ENCODE results near the gene KLK14. TPM values are rescaled to one million over a fixed set of nuclear protein-coding genes. Genes with fewer than 3 reads are reported as not detected.
A peak's percentile ranks its signal among the peaks of the same experiment; 100 is the strongest.

The KLK14 gene
- total RNA-seq, 2 donors from 2014 or later: not detected

GRCh38 chr19:51034704-51035103, 48.0 kb downstream of the KLK14 start, which contains the start of gene KLK12:
TSS of gene KLK12 (minus strand) at chr19:51035002. CDS start at chr19:51034621, 381 bp downstream.
- no peak within 1 kb of the TSS for H3K27ac ChIP-seq
- no peaks in the 10 kb centered on the region for H3K9me3 ChIP-seq
- H3K4me1 ChIP-seq: no peaks in the 10 kb centered on the region
- TF ChIP-seq, protein P1, sequence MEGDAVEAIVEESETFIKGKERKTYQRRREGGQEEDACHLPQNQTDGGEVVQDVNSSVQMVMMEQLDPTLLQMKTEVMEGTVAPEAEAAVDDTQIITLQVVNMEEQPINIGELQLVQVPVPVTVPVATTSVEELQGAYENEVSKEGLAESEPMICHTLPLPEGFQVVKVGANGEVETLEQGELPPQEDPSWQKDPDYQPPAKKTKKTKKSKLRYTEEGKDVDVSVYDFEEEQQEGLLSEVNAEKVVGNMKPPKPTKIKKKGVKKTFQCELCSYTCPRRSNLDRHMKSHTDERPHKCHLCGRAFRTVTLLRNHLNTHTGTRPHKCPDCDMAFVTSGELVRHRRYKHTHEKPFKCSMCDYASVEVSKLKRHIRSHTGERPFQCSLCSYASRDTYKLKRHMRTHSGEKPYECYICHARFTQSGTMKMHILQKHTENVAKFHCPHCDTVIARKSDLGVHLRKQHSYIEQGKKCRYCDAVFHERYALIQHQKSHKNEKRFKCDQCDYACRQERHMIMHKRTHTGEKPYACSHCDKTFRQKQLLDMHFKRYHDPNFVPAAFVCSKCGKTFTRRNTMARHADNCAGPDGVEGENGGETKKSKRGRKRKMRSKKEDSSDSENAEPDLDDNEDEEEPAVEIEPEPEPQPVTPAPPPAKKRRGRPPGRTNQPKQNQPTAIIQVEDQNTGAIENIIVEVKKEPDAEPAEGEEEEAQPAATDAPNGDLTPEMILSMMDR (IDR thresholded peaks at IDR 0.05): no peak
- TF ChIP-seq POLR2A (IDR thresholded peaks at IDR 0.05): no peak
- no peaks in the 10 kb centered on the region for H3K36me3 ChIP-seq (replicated peaks in 1 of 2; ENCODE audit: insufficient read depth in 1 of 2, low read depth in 2 of 2)
- intact Hi-C loops (cut with DNase I): no loop called here
- no peak within 1 kb of the TSS for H3K4me3 ChIP-seq
- WGBS, 2 donors: 33 to 40% methylated on average over 11 of the region's 11 CpGs
- ATAC-seq (no peak), DNase-seq (peak in 1 of 4 donors; percentile 36)
- no peaks in the 10 kb centered on the region for H3K27me3 ChIP-seq

- Histone ChIP-seq H3K4me1 (peaks cover 6% of the 10 kb centered on the region), H3K36me3 (replicated peaks in 1 of 2; ENCODE audit: insufficient read depth in 1 of 2, low read depth in 2 of 2) (no peaks in the 10 kb centered on the region), H3K27me3 (no peaks in the 10 kb centered on the region), H3K27ac (no peak overlapping the region), H3K9me3 (no peaks in the 10 kb centered on the region), H3K4me3 (no peak overlapping the region)
- WGBS, 2 donors: 91 to 93% methylated on average over 18 to 24 of the region's 28 CpGs
- TF ChIP-seq, protein P1 (IDR thresholded peaks at IDR 0.05): no peak
- TF ChIP-seq POLR2A (IDR thresholded peaks at IDR 0.05): no peak
- intact Hi-C loops (cut with DNase I): no loop called here
- no peak for ATAC-seq
- DNase-seq: no peak
Measured at GRCh38 chr19:51031880-51032225, 50.8 kb downstream of the KLK14 start.

DNA sequence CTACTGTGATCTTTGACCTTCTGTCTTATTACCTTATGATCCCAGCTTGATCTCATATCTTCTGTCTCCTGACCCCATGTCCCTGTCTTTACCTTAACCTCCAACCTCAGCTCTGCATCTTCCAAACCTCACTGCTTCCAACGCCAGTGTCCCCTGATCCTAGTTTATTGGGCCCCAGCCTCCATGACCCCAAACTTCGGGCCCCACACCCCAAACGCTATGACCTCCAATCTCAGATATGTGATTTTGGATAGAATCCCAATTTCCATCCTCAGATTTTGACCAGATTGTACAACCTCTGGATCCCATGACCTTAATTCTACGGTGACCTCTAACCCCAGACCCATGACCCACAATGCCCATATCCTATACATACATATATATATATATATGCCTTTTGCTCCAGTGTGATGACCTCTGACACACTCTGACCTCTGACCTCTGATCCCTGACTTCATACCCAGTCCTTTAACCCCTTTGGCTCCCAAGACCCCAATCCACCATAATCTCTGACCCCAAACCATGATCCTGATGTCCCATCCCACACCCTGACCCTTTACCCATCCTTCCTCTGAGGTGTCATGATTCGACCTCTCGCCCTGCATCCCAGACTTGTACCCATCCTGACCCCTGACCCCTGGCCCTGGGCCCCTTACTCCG, 51.3 kb downstream of the KLK14 start:
- DNase-seq (no peak), ATAC-seq (no peak)
- 75 to 80% methylated on average over 7 of the region's 7 CpGs for whole genome bisulfite sequencing, 2 donors
- intact Hi-C loops (cut with DNase I): no loop called here
- TF ChIP-seq POLR2A (IDR thresholded peaks at IDR 0.05): no peak
- TF ChIP-seq, protein P1 (IDR thresholded peaks at IDR 0.05): no peak
- no peak overlapping the region for H3K4me3 ChIP-seq
- no peak overlapping the region for H3K27ac ChIP-seq
- no peaks in the 10 kb centered on the region for H3K9me3 ChIP-seq
- H3K27me3 ChIP-seq: no peaks in the 10 kb centered on the region
- H3K4me1 ChIP-seq: peaks cover 11% of the 10 kb centered on the region
- no peaks in the 10 kb centered on the region for H3K36me3 ChIP-seq (replicated peaks in 1 of 2; ENCODE audit: insufficient read depth in 1 of 2, low read depth in 2 of 2)

DNA sequence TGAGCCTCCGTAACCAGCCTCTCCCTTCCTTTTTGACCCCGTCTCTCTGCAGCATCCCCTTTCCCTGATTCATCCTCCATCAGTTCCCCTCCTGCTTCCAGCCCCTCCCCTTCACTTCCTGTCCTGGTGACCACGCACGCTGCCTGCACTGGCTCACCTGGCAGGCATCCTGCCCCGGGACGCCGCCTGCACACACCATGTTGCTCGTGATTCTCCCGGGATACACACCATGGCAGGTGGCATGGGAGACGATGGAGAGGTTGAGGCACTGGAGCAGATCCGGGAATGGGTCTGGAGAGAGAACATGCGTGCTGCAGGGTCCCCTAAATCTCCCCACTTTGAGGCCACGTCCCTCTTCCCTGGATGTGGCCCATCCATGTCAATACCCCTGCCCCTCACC, 52.1 kb downstream of the KLK14 start:
- Histone ChIP-seq H3K4me1 (peaks cover 18% of the 10 kb centered on the region), H3K9me3 (no peaks in the 10 kb centered on the region), H3K36me3 (replicated peaks in 1 of 2; ENCODE audit: insufficient read depth in 1 of 2, low read depth in 2 of 2) (no peaks in the 10 kb centered on the region), H3K27me3 (no peaks in the 10 kb centered on the region), H3K27ac (no peak overlapping the region), H3K4me3 (no peak overlapping the region)
- TF ChIP-seq, protein P1 (IDR thresholded peaks at IDR 0.05): no peak
- TF ChIP-seq POLR2A (IDR thresholded peaks at IDR 0.05): no peak
- ATAC-seq: no peak
- intact Hi-C loops (cut with DNase I): no loop called here
- WGBS, 2 donors: 63 to 89% methylated on average over 10 to 13 of the region's 13 CpGs
- DNase-seq: no peak

DNA sequence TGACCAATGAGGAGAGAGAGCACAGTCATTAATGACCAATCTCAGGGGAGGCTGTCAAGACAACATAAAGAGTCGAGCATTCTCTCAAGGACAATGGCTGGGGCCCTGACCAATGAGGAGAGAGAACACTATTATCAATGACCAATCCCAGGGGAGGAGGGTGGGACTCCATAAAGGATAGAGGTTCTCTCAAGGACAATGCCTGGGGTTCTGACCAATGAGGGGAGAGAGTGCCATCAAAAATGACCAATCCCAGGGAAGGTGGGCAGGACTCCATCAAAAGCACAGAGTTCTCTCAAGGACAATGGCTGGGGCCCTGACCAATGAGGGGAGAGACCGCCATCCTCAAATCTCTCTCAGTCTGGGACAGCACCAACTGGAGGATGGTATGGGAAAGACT, 53.0 kb downstream of the KLK14 start:
- intact Hi-C loops (cut with DNase I): no loop called here
- Histone ChIP-seq H3K36me3 (replicated peaks in 1 of 2; ENCODE audit: insufficient read depth in 1 of 2, low read depth in 2 of 2) (no peaks in the 10 kb centered on the region), H3K4me3 (no peak overlapping the region), H3K4me1 (peaks cover 27% of the 10 kb centered on the region), H3K27me3 (no peaks in the 10 kb centered on the region), H3K27ac (no peak overlapping the region), H3K9me3 (no peaks in the 10 kb centered on the region)
- ATAC-seq (no peak), DNase-seq (no peak)
- TF ChIP-seq POLR2A (IDR thresholded peaks at IDR 0.05): no peak
- TF ChIP-seq, protein P1 (IDR thresholded peaks at IDR 0.05): no peak
- WGBS, 2 donors: 67 to 75% methylated on average over 2 of the region's 2 CpGs
